Measurements from ENCODE around the gene SLIT1.
A peak's percentile ranks its signal among the peaks of the same experiment; 100 is the strongest.

DNA sequence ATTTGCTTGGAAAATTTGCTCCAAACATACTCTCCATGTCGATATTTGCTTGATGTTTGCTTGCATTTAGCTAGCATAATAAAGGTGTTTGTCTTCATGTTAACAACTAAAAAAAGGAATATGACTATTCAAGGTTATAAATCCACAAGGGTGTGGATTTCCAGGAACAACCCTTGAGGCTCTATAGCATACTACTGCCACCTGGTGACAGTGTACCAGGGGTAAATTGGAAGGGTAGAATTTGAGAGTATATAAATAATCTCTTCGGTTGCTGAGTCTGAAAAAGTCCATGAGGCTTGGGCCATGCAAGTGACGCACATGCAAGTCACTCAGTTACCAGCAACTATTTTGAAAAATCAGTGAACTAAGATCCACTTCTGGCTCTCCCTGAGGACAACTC, 68.4 kb downstream of the SLIT1 start:
- TF ChIP-seq CTCF (IDR thresholded peaks at IDR 0.05): peak; percentile 36 to 49 (median 44)
- no peak for TF ChIP-seq POLR2A (IDR thresholded peaks at IDR 0.05)
